Activated T-helper 17 cell treated with anti-CD3 and anti-CD28 coated beads, Interleukin-2, amount 50 U/mL, for 72 hours (primary cell): Measurements from ENCODE around the gene HOXA9. TPM values are rescaled to one million over a fixed set of nuclear protein-coding genes. Genes with fewer than 3 reads are reported as not detected.

Experiments
- ATAC-seq: fragments of 150-1000 bp; cut with Tn5 transposase; replicated peaks from 2 replicates; pipeline ENCODE4 v1.10.0; 2021; ENCODE audit warnings: mild to moderate bottlenecking, moderate library complexity
- H3K27ac Mint-ChIP-seq: one replicate; pipeline ENCODE4 v1.8.0; 2022; ENCODE audit warnings: mixed read lengths
- H3K27me3 Mint-ChIP-seq: one replicate; pipeline ENCODE4 v1.8.0; 2022; ENCODE audit warnings: mixed read lengths
- H3K36me3 Mint-ChIP-seq: one replicate; pipeline ENCODE4 v1.8.0; 2022; ENCODE audit warnings: low read depth, mild to moderate bottlenecking, mixed read lengths
- H3K4me1 Mint-ChIP-seq: one replicate; pipeline ENCODE4 v1.8.0; 2022; ENCODE audit warnings: mixed read lengths
- H3K4me3 Mint-ChIP-seq: one replicate; pipeline ENCODE4 v1.8.0; 2022; ENCODE audit warnings: mild to moderate bottlenecking, mixed read lengths
- H3K9me3 Mint-ChIP-seq: one replicate; pipeline ENCODE4 v1.8.0; 2022; ENCODE audit warnings: mixed read lengths
- total RNA-seq, 2 donors: library from RNA; stranded (reverse); gene quantifications; one replicate each; pipeline ENCODE4 v1.2.3, GENCODE V29; 2022

The HOXA9 gene
- total RNA-seq, 2 donors from 2014 or later = not detected

GRCh38 chr7:27123007-27123476 is 42.3 kb downstream of the HOXA9 start:
- no peak for ATAC-seq

GRCh38 chr7:27122077-27122910 is 43.0 kb downstream of the HOXA9 start:
- no peak overlapping the region for H3K4me3 Mint-ChIP-seq
- H3K27me3 Mint-ChIP-seq = peaks cover 31% of the 10 kb centered on the region
- no peaks in the 10 kb centered on the region for H3K4me1 Mint-ChIP-seq
- H3K36me3 Mint-ChIP-seq = no peaks in the 10 kb centered on the region
- H3K27ac Mint-ChIP-seq = no peak overlapping the region
- no peaks in the 10 kb centered on the region for H3K9me3 Mint-ChIP-seq
- no peak for ATAC-seq

More at GRCh38 chr7:27123007-27123476, 42.3 kb downstream of the HOXA9 start:
- H3K9me3 Mint-ChIP-seq = no peaks in the 10 kb centered on the region
- no peak overlapping the region for H3K27ac Mint-ChIP-seq
- peaks cover 39% of the 10 kb centered on the region for H3K27me3 Mint-ChIP-seq
- no peak overlapping the region for H3K4me3 Mint-ChIP-seq
- H3K4me1 Mint-ChIP-seq = no peaks in the 10 kb centered on the region
- no peaks in the 10 kb centered on the region for H3K36me3 Mint-ChIP-seq

GRCh38 chr7:27121684-27122076 is 43.7 kb downstream of the HOXA9 start:
- no peak overlapping the region for H3K4me3 Mint-ChIP-seq
- no peaks in the 10 kb centered on the region for H3K9me3 Mint-ChIP-seq
- no peak overlapping the region for H3K27ac Mint-ChIP-seq
- H3K27me3 Mint-ChIP-seq = peaks cover 25% of the 10 kb centered on the region
- H3K4me1 Mint-ChIP-seq = no peaks in the 10 kb centered on the region
- H3K36me3 Mint-ChIP-seq = no peaks in the 10 kb centered on the region
- no peak for ATAC-seq

DNA sequence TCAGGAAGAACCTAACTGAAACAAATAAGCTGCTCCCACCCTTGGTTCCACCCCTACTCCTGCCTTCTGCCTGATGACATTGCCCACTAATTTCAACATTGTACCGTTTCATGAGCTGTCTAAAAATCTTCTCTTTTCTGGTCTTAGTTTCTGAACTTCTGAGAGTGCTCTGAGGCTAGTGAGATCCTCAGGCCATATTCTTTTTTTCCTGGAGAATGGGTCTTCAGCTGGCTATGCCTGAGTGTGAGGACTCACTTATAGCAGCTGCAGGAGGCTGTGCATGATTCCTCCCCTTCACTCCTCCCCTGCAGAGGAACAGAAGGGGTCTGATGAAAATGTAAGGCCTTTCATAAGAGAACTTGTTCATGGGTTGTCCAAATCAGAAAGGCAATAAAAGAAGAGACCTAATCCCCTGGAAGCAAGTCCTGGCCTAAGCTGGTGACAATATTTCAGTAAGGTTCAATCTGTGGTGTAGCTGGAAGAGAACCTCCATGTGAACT is 45.9 kb downstream of the HOXA9 start:
- Mint-ChIP-seq H3K4me1 (no peaks in the 10 kb centered on the region), H3K36me3 (no peaks in the 10 kb centered on the region), H3K9me3 (no peaks in the 10 kb centered on the region), H3K27me3 (peaks cover 6% of the 10 kb centered on the region), H3K27ac (no peak overlapping the region), H3K4me3 (no peak overlapping the region)
- no peak for ATAC-seq

- Mint-ChIP-seq H3K9me3 (no peaks in the 10 kb centered on the region), H3K27me3 (no peaks in the 10 kb centered on the region), H3K27ac (no peak overlapping the region), H3K36me3 (no peaks in the 10 kb centered on the region), H3K4me3 (no peak overlapping the region), H3K4me1 (no peaks in the 10 kb centered on the region)
- no peak for ATAC-seq
Measured at GRCh38 chr7:27118580-27118979, 46.8 kb downstream of the HOXA9 start.

DNA sequence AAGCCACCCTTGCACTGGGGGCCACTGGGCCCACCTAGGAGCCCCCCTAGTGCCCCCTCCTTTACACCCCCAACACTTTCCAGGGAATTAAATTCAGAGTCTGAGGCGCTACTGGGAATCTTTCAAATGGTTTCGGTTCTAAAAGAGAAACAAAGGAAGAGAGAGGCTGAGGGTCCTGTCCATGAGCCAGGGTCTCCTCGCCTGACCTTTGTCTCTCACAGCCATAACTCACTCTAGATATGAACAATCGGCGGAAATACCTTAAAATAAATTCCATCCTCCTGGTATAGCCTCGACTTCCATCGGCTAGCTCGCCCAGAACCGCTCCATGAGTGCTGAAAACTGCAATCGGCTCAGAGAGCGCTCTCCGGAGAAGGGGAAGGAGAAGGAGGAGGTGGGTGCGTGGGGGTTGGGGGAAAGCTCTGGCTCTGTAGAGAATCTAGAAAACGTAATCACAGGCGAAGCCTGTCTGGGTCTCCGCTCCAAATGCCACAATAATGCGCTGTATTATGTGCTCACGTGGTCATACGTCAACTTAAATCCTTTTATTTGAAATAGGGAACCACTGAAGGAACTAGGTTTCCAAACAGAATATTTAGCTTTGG is 47.3 kb downstream of the HOXA9 start:
- Mint-ChIP-seq H3K27ac (no peak overlapping the region), H3K4me3 (no peak overlapping the region), H3K9me3 (no peaks in the 10 kb centered on the region), H3K4me1 (no peaks in the 10 kb centered on the region), H3K36me3 (no peaks in the 10 kb centered on the region), H3K27me3 (peaks cover 3% of the 10 kb centered on the region)
- no peak for ATAC-seq

GRCh38 chr7:27116962-27117886 is 48.1 kb downstream of the HOXA9 start:
- Mint-ChIP-seq H3K9me3 (no peaks in the 10 kb centered on the region), H3K4me1 (no peaks in the 10 kb centered on the region), H3K27me3 (peaks cover 3% of the 10 kb centered on the region), H3K27ac (no peak overlapping the region), H3K4me3 (no peak overlapping the region), H3K36me3 (no peaks in the 10 kb centered on the region)
- no peak for ATAC-seq

DNA sequence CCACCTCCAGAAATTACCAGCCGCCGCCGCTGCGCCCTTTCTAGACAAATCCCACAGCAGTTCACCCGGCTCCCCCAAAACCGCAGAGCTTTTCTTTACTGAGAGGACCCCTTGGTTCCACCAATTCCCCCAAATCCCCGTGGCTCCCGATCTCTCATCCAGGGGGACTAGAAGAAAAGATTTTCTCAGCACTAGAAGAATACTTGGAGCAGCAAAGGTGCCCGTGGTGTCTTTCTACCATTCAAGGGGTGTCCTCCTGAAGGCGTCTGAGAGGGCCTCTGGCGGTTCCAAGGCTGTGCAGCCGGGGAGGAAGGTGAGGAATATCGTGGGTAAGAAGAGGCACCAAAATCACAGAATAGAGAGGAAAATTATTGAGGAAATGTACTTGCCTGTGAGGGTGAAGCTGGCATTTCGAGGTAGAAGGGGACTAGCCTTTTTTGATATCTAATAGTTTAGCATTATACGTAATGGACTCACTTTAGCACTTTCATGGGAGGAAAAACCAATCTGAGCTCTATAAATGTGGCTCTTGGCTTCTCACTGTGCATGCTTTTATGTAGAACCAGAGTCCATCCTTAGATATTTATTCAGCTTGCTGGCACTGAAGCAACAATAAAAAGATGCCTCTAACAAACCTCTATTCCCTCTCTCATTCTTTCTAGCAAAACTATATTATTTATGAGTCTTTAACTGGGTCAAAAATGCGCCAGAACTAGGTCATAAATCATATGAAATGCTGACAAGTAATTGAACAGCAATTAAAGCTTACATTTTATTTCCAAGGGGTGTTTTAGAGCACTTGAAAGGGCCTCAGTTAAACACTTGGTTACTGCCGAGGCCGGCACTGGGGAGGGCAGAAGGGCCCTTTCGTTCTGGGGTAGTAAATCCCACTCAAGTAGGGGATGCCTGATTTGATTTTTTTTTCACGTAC is 49.0 kb downstream of the HOXA9 start:
- no peak overlapping the region for H3K4me3 Mint-ChIP-seq
- no peak for ATAC-seq
- H3K27me3 Mint-ChIP-seq = peaks cover 7% of the 10 kb centered on the region
- no peaks in the 10 kb centered on the region for H3K4me1 Mint-ChIP-seq
- no peaks in the 10 kb centered on the region for H3K9me3 Mint-ChIP-seq
- no peaks in the 10 kb centered on the region for H3K36me3 Mint-ChIP-seq
- H3K27ac Mint-ChIP-seq = no peak overlapping the region

DNA sequence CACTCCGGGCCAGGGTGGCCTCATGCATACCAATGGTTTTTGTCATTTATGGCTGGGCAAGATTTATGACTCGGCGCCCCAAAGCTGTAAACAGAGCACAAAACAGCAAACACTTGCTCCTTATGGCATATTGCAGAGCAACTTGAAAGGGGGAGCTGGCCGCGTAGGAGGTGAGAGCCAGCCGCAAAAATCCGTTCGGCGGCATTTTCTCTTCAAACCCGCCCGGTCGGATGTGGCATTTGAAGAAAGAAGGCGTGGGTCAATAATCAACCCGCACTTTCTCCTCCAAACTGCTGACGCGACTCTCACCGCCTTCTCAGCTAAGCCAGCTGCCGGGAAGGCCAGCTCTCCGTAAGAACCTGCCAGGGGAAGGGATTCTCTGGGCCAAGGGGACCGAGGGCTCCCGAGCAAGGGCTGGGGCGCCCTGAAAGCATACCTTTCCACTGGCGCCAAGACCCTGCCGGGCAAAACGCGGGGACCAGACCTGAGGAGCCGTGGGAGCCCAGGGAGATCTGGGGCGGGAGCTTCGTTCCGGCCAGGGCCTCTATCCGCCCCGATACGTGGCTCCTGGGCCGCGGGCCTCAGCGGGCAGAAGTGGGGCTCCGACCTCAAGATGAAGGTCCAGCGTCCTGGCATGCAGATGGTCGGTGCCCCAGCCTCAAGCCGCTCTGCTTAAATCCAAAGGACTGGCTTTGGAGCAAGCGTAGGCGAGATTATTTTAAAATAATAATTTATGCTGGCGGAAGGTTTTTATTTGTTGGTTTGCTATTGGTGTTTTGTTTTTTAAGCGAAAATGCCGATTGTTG is 49.9 kb downstream of the HOXA9 start:
- no peaks in the 10 kb centered on the region for H3K4me1 Mint-ChIP-seq
- no peaks in the 10 kb centered on the region for H3K9me3 Mint-ChIP-seq
- H3K36me3 Mint-ChIP-seq = no peaks in the 10 kb centered on the region
- no peak overlapping the region for H3K4me3 Mint-ChIP-seq
- no peak for ATAC-seq
- H3K27ac Mint-ChIP-seq = no peak overlapping the region
- peaks cover 7% of the 10 kb centered on the region for H3K27me3 Mint-ChIP-seq

GRCh38 chr7:27114881-27115220 is 50.5 kb downstream of the HOXA9 start:
- no peak overlapping the region for H3K27ac Mint-ChIP-seq
- H3K4me3 Mint-ChIP-seq = no peak overlapping the region
- H3K9me3 Mint-ChIP-seq = no peaks in the 10 kb centered on the region
- H3K4me1 Mint-ChIP-seq = no peaks in the 10 kb centered on the region
- no peaks in the 10 kb centered on the region for H3K36me3 Mint-ChIP-seq
- H3K27me3 Mint-ChIP-seq = peaks cover 7% of the 10 kb centered on the region
- ATAC-seq = no peak

DNA sequence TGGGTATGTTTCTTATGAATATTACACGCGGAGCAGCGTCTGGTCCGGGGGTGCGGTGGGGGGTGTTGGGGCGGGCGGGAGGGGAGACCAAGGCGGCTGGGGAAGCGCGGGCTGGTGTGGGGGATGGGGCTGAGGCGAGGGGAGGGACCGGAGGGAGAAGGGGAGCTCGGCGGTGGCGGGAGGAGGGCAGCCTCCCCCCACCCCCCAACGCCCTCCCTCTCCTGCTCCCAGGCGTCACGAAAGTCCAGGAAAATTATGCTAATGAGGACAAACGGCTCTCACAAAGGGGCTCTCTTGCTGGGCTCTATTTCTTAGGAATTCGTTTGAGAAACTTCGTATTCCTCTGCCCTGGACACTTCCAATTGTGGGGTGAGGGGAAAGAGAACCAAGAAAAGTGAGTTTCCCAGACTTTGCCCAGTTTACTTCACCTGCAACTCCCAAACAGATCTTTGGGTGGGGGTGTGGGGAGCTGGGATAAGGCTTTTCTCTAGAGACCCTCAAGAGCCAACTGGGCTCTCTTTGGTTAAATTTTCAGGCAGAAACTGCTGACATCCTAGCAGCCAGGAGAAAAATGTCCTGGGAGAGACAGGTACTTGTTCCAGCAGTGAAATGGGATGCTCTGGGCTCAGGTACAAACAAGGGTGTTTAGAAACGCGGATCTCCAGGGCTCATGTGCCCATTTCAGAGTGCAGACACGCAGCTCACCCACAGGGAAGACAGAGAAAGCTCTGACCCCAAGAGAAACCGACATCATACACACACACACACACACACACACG is 51.2 kb downstream of the HOXA9 start:
- Mint-ChIP-seq H3K27ac (no peak overlapping the region), H3K27me3 (peaks cover 7% of the 10 kb centered on the region), H3K9me3 (no peaks in the 10 kb centered on the region), H3K36me3 (no peaks in the 10 kb centered on the region), H3K4me3 (no peak overlapping the region), H3K4me1 (no peaks in the 10 kb centered on the region)
- ATAC-seq = no peak
